Heart left ventricle (tissue), 13 donors: ENCODE measurements around the gene MRPL36.

Experiments
- POLR2A ChIP-seq, 2 donors: fragments of 450-650 bp; IDR thresholded peaks; one replicate each; pipeline ENCODE4 v1.6.1; 2017; ENCODE audit warnings: antibody characterized with exemption in 2 of 2, mild to moderate bottlenecking in 2 of 2, moderate library complexity in 2 of 2
- TF ChIP-seq, protein P1 (sequence below), 12 donors: fragments of 200-600 bp; sonication (generic) in 4 of 12; IDR thresholded peaks; one replicate each; pipeline versions ENCODE4 v1.5.0 to v1.8.0; 2018 to 2022; ENCODE audit warnings: antibody characterized with exemption in 12 of 12, mild to moderate bottlenecking in 5 of 12
- donor health status: ischemic (EF 13 %, LVEDD 7.1; RV severe dilation, severe dysfunction).
- donor health status: DM: no; HTN: yes; CAD: no.
- donor health status: DM: no; HTN: no; CAD: no.
- donor health status: ischemic (EF 25% LVEDD 6.9; RV normal size, moderate dysfunction).
- donor health status: ischemic (EF 25% LVEDD 5.7; RV mildly dilated, moderate dysfunction).
- donor health status: ischemic (EF 35%, LVEDD 5.7; RV mildly dilated, moderate dysfunction).
- donor health status: nonischemic (EF 11% LVEDD 7.7; RV severe dilation, severe dysfunction).
- donor health status: DM: yes; HTN: yes; CAD: no.
- donor health status: PGD.
- donor health status: ischemic (EF 29% LVEDD 5.4; RV normal size, mild dysfunction).
- donor health status: nonischemic (EF 23%, LVEDD 6.1; RV moderate dilation, normal function).

DNA sequence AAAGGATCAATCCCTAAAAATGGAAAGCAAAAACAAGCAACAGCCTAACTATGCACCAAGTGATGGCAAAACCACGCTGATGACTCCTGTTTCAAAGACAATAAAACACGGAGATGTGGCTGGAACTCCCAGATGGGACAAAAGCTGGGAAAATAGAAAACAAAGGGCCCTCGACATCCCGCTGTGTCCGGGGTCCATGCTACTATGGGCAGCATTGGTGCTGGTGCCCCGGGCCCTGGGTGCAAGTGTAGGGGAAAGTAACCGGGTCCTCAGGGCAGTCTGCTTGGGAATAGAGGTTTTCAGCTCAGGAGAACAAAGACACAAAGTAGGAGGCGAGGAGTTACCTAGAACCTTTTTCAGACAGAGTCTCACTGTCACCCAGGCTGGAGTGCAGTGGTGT is 46.1 kb downstream of the MRPL36 start:
- TF ChIP-seq, protein P1, sequence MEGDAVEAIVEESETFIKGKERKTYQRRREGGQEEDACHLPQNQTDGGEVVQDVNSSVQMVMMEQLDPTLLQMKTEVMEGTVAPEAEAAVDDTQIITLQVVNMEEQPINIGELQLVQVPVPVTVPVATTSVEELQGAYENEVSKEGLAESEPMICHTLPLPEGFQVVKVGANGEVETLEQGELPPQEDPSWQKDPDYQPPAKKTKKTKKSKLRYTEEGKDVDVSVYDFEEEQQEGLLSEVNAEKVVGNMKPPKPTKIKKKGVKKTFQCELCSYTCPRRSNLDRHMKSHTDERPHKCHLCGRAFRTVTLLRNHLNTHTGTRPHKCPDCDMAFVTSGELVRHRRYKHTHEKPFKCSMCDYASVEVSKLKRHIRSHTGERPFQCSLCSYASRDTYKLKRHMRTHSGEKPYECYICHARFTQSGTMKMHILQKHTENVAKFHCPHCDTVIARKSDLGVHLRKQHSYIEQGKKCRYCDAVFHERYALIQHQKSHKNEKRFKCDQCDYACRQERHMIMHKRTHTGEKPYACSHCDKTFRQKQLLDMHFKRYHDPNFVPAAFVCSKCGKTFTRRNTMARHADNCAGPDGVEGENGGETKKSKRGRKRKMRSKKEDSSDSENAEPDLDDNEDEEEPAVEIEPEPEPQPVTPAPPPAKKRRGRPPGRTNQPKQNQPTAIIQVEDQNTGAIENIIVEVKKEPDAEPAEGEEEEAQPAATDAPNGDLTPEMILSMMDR (IDR thresholded peaks at IDR 0.05), result no peak
- TF ChIP-seq POLR2A (IDR thresholded peaks at IDR 0.05), result no peak
